Thymus (tissue), 11 donors: Measurements from ENCODE around the gene TEKT1. TPM values are rescaled to one million over a fixed set of nuclear protein-coding genes. Genes with fewer than 3 reads are reported as not detected.
"Not testable (repeated sequence)": the region's sequence is repeated elsewhere in the genome, so short reads cannot be mapped to it uniquely, and the experiment has no call there.

ENCODE experiments used
- DNase-seq, 9 donors: peaks; one replicate each; pipeline ENCODE4 v3.0.0-alpha.2; 2013; ENCODE audit warnings: low spot score in 9 of 9, low read depth in 6 of 9, missing footprints in 1 of 9
- H3K27ac ChIP-seq, 2 donors: one replicate each; pipeline ENCODE4 v1.5.1; 2013; ENCODE audit warnings: control low read depth in 1 of 2, low read depth in 1 of 2, low read length in 1 of 2, mild to moderate bottlenecking in 1 of 2, moderate library complexity in 1 of 2
- H3K27me3 ChIP-seq, 2 donors: one replicate each; pipeline ENCODE4 v1.5.1; 2013; ENCODE audit warnings: low read length in 1 of 2; ENCODE audit not compliant: control insufficient read depth in 2 of 2, insufficient read depth in 1 of 2
- H3K36me3 ChIP-seq, 2 donors: one replicate each; pipeline ENCODE4 v1.5.1; 2013; ENCODE audit warnings: low read length in 1 of 2, mild to moderate bottlenecking in 1 of 2, moderate library complexity in 1 of 2; ENCODE audit not compliant: control insufficient read depth in 2 of 2, insufficient read depth in 2 of 2
- H3K4me1 ChIP-seq, 2 donors: one replicate each; pipeline ENCODE4 v1.5.1; 2013; ENCODE audit warnings: low read length in 2 of 2; ENCODE audit not compliant: control insufficient read depth in 2 of 2, insufficient read depth in 2 of 2
- H3K4me3 ChIP-seq, 2 donors: one replicate each; pipeline ENCODE4 v1.5.1; 2013; ENCODE audit warnings: low read length in 2 of 2, control low read depth in 1 of 2, mild to moderate bottlenecking in 1 of 2
- H3K9me3 ChIP-seq, 2 donors: one replicate each; pipeline ENCODE4 v1.5.1; 2013; ENCODE audit warnings: low read length in 1 of 2, mild to moderate bottlenecking in 1 of 2; ENCODE audit not compliant: control insufficient read depth in 2 of 2, insufficient read depth in 1 of 2
- WGBS: extraction: QIAGEN DNeasy Blood & Tissue Kit; methylation state at CpG from one replicate; pipeline ENCODE4 v1.1.7; 2013; 5-methylcytosine and 5-hydroxymethylcytosine counted together
- polyA plus RNA-seq: library from polyadenylated mRNA; stranded (reverse); fragments of 200-250 nt; gene quantifications from one replicate; pipeline ENCODE4 v1.2.3, GENCODE V29; 2013
- total RNA-seq: library from RNA; stranded (reverse); fragments of 120-200 nt; gene quantifications from one replicate; pipeline ENCODE4 v1.2.4, GENCODE V29; 2013
- donor health status: healthy.

The TEKT1 gene
- total and polyA plus RNA-seq, 2 donors = 0.05 to 0.25 TPM

DNA sequence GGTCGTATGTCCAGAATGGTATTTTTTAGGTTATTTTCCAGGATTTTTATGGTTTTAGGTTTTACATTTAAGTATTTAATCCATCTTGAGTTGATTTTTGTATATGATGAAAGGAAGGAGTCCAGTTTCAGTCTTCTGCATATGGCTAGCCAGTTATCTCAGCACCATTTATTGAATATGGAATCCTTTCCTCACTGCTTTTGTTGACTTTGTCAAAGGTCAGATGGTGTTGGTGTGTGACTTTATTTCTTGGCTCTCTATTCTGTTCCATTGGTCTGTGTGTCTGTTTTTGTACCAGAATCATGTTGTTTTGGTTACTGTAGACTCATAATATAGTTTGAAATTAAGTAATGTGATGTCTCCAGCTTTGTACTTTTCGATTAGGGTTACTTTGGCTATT lies 26.4 kb upstream of the TEKT1 start:
- Histone ChIP-seq H3K4me1 (peaks cover 9 to 16% of the 10 kb centered on the region in 2 donors), H3K9me3 (no peaks in the 10 kb centered on the region), H3K27ac (no peak overlapping the region), H3K36me3 (no peaks in the 10 kb centered on the region), H3K4me3 (no peak overlapping the region), H3K27me3 (no peaks in the 10 kb centered on the region)
- 95% methylated on average over 2 of the region's 2 CpGs for WGBS
- no peak for DNase-seq

- Histone ChIP-seq H3K4me1 (peaks cover 9 to 11% of the 10 kb centered on the region in 2 donors), H3K9me3 (no peaks in the 10 kb centered on the region), H3K27me3 (no peaks in the 10 kb centered on the region), H3K27ac (no peak overlapping the region), H3K4me3 (no peak overlapping the region), H3K36me3 (no peaks in the 10 kb centered on the region)
- 84% methylated on average over 6 of the region's 6 CpGs for WGBS
- no peak for DNase-seq
These were observed 25.8 kb upstream of the TEKT1 start for GRCh38 chr17:6857336-6857735.

- H3K27ac ChIP-seq = no peak overlapping the region
- WGBS = 92% methylated on average over 3 of the region's 3 CpGs
- no peak for DNase-seq
- H3K27me3 ChIP-seq = no peaks in the 10 kb centered on the region
- no peaks in the 10 kb centered on the region for H3K9me3 ChIP-seq
- H3K4me3 ChIP-seq = no peak overlapping the region
- no peaks in the 10 kb centered on the region for H3K36me3 ChIP-seq
- H3K4me1 ChIP-seq = peaks cover 9 to 11% of the 10 kb centered on the region in 2 donors
These were observed 24.5 kb upstream of the TEKT1 start for GRCh38 chr17:6856051-6856450.

DNA sequence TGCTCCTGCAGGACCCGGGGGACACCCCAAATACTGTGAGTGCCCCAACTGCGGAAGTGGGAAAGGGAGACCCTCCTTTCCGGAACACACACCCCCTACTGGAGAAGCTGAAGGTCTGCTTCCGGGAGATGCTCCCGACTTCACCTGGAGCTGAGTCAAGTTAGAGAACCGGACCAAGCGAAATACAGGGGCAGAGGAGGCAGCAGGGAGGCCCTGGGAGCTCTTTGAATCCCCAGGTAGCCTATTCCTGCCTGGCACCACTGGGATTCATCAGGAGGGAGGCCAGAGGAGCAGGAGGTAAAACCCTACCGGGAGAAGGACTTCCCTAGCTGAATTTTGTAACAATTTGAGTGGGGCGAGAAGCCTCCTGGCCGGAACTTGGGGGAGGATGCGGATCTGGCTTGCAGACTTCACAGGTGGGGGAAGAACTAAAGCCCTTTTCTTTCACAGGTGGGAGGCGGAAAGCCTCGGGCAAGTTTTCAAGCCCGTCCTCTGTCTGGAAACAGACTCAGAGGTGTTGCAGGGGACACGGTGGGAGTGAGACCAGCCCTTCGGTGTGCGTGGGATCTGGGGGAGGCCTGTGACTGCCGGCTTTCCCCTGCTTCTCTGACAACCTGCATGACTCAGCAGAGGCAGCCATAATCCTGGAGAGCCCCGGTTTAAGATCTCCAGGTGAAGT lies 22.4 kb upstream of the TEKT1 start:
- 26% methylated on average over 19 of the region's 19 CpGs for WGBS
- Histone ChIP-seq H3K9me3 (peaks cover 0 to 5% of the 10 kb centered on the region in 2 donors), H3K27me3 (no peaks in the 10 kb centered on the region), H3K4me1 (peaks cover 9 to 11% of the 10 kb centered on the region in 2 donors), H3K36me3 (no peaks in the 10 kb centered on the region), H3K4me3 (peak overlapping the region; percentile 45), H3K27ac (peak overlapping the region; percentile 68 to 74)
- peak in 3 of 9 donors; percentile 5 to 41 (median 24) for DNase-seq

- WGBS = 88% methylated on average over 7 of the region's 7 CpGs
- H3K27me3 ChIP-seq, H3K4me1 ChIP-seq, H3K9me3 ChIP-seq, H3K36me3 ChIP-seq, DNase-seq, H3K4me3 ChIP-seq, H3K27ac ChIP-seq: not testable (repeated sequence)
These were observed 17.1 kb upstream of the TEKT1 start for GRCh38 chr17:6848545-6849179.

DNA sequence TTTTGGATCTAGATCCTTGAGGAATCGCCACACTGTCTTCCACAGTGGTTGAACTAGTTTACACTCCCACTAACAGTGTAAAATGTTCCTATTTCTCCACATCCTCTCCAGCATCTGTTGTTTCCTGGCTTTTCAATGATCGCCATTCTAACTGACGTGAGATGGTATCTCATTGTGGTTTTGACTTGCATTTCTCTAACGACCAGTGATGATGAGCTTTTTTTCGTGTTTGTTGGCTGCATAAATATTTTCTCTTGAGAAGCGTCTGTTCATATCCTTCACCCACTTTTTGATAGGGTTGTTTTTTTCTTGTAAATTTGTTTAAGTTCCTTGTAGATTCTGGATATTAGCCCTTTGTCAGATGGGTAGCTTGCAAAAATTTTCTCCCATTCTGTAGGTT lies 14.6 kb upstream of the TEKT1 start:
- not testable (repeated sequence) for H3K9me3 ChIP-seq, H3K36me3 ChIP-seq, H3K4me1 ChIP-seq, H3K4me3 ChIP-seq, DNase-seq, H3K27ac ChIP-seq
- WGBS = 17% methylated on average over 6 of the region's 6 CpGs
- H3K27me3 ChIP-seq = peaks cover 2 to 13% of the 10 kb centered on the region in 2 donors

DNA sequence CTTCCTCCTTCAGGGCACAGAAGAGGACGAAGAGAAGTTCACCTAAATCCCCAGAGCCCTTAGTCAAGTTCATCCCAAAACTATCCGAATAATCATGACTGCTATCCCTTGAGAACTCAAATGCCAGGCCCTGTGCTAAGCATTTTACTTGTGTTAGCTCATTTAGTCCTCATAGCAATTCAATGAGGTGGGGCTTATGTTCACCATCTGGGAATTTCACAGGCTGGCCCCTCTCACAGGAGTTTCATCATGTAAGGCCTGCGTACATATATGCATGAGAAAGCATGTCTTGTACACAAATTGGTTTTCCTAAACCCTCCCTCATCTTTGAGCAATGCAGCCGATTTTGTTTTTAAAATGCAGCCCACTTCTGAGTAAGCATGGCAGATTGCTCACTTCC lies 12.9 kb upstream of the TEKT1 start:
- peaks cover 6 to 23% of the 10 kb centered on the region in 2 donors for H3K27me3 ChIP-seq
- not testable (repeated sequence) for H3K4me1 ChIP-seq, H3K36me3 ChIP-seq, DNase-seq, H3K27ac ChIP-seq, H3K9me3 ChIP-seq, H3K4me3 ChIP-seq
- WGBS = 93% methylated on average over 4 of the region's 4 CpGs

DNA sequence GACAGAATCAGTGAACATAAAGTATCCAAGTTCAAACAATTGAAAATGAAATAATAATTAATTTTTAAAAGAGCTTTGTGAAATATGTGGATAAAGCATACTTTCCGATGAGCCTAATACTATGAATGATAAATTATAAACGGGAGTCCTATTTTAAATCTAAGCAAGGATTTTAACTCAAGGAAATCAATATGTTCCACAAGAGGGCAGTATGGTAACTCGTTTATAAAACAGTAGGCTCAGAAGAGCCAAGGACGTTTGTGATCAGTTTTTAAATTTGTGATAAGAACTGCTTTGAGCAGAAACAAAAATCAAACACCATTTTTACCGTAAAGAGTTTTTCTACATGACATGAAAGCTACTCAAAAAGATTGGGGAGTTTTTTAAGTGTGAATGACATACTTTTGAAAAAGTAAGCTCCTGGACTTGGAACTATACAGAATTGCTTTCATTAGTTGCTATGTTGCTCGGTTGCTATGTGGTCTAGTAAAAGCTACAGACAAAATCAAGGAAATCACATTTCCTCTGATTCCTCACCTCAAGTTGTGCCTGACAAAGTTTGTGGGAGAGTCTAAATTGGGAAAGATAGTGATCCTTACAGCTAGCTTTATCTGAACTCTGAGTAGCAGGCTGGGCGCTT lies 11.8 kb upstream of the TEKT1 start:
- Histone ChIP-seq H3K27ac (no peak overlapping the region), H3K36me3 (no peaks in the 10 kb centered on the region), H3K9me3 (no peaks in the 10 kb centered on the region), H3K27me3 (peaks cover 6 to 25% of the 10 kb centered on the region in 2 donors), H3K4me1 (peaks cover 0 to 5% of the 10 kb centered on the region in 2 donors), H3K4me3 (no peak overlapping the region)
- peak in 7 of 9 donors; percentile 20 to 71 (median 39) for DNase-seq
- 28% methylated on average over 7 of the region's 7 CpGs for WGBS

DNA sequence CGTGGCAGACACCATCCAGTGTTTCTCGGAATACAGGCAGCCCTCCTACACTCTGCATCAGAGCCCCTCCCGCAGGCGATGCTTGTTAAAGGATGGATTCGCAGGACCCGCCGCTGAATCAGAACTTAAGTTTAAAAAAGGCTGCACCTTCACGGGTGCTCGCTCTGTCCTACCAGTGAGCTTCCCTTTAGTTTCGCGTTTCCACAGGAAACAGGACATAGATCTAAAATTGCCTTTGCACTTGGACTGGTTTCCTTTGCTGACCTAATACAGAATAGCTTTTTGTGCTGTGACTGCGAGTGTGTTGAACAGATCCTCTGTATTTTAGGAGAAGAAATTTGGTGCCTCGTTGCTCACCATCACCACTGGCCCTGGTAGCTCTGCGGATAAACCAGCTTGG lies 10.2 kb upstream of the TEKT1 start:
- H3K4me3 ChIP-seq, H3K27ac ChIP-seq, H3K36me3 ChIP-seq, H3K9me3 ChIP-seq, H3K4me1 ChIP-seq, DNase-seq: not testable (repeated sequence)
- peaks cover 6 to 36% of the 10 kb centered on the region in 2 donors for H3K27me3 ChIP-seq
- WGBS = 35% methylated on average over 9 of the region's 14 CpGs
